Measurements from ENCODE around the gene BATF3.

DNA sequence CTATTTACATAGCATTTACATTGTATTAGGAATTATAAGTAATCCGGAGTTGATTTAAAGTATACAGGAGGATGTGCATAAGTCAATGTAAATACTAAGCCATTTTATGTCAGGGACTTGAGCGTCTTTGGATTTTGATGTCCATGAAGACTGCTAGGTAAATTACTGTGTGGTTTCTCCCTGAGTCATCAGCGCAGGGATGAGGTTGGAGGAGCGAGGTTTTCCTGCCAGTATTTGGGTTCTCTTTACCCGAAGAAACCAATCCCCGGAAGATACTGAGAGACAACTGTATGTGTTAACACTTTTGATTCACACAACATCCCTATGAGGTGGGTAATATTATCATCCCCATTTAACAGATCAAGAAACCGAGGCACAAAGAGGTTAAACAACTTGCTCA, 29.3 kb downstream of the BATF3 start:
- no peak for TF ChIP-seq EZH2 (IDR thresholded peaks at IDR 0.05)
- TF ChIP-seq, protein P1, sequence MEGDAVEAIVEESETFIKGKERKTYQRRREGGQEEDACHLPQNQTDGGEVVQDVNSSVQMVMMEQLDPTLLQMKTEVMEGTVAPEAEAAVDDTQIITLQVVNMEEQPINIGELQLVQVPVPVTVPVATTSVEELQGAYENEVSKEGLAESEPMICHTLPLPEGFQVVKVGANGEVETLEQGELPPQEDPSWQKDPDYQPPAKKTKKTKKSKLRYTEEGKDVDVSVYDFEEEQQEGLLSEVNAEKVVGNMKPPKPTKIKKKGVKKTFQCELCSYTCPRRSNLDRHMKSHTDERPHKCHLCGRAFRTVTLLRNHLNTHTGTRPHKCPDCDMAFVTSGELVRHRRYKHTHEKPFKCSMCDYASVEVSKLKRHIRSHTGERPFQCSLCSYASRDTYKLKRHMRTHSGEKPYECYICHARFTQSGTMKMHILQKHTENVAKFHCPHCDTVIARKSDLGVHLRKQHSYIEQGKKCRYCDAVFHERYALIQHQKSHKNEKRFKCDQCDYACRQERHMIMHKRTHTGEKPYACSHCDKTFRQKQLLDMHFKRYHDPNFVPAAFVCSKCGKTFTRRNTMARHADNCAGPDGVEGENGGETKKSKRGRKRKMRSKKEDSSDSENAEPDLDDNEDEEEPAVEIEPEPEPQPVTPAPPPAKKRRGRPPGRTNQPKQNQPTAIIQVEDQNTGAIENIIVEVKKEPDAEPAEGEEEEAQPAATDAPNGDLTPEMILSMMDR (IDR thresholded peaks at IDR 0.05): no peak
- no peak for TF ChIP-seq EZH2phosphoT487 (IDR thresholded peaks at IDR 0.05)

Measured in neural progenitor cell (in vitro differentiated cells).